MCF 10A (cell line): ENCODE measurements around the gene UAP1L1. TPM values are rescaled to one million over a fixed set of nuclear protein-coding genes. Genes with fewer than 3 reads are reported as not detected.
A peak's percentile ranks its signal among the peaks of the same experiment; 100 is the strongest.

Experiments used
- BruUV-seq: library from RNA; stranded (reverse); fragments of 400-500 nt; replicated peaks from 2 replicates; lab custom pipeline; 2021; lab: Mats Ljungman, UMichigan
- CTCF ChIA-PET: fragments of 300-600 bp; sonication (Branson Sonifier 250); formaldehyde crosslinking; extraction: SDS; loops from one replicate; lab custom pipeline; 2021; ENCODE audit warnings: antibody characterized with exemption, inconsistent platforms; lab: Yijun Ruan, JAX
- POLR2A ChIA-PET: fragments of 300-600, 350-650 bp; sonication (Branson Sonifier 250); formaldehyde crosslinking; extraction: SDS; loops from one replicate; lab custom pipeline; 2020; ENCODE audit warnings: antibody characterized with exemption, inconsistent platforms; lab: Yijun Ruan, JAX
- DNase-seq: peaks from one replicate; pipeline ENCODE4 v3.0.0-alpha.2; 2018; ENCODE audit not compliant: unreplicated experiment
- H3K27ac Mint-ChIP-seq: one replicate; pipeline ENCODE4 v1.8.0; 2022; ENCODE audit warnings: mild to moderate bottlenecking, low read depth, mixed read lengths; ENCODE audit not compliant: unreplicated experiment
- H3K27me3 Mint-ChIP-seq: one replicate; pipeline ENCODE4 v1.8.0; 2022; ENCODE audit warnings: mixed read lengths; ENCODE audit not compliant: insufficient read depth, unreplicated experiment
- H3K36me3 Mint-ChIP-seq: one replicate; pipeline ENCODE4 v1.8.0; 2022; ENCODE audit warnings: mild to moderate bottlenecking, moderate library complexity, mixed read lengths; ENCODE audit not compliant: insufficient read depth, unreplicated experiment
- H3K4me1 Mint-ChIP-seq: one replicate; pipeline ENCODE4 v1.8.0; 2022; ENCODE audit warnings: mixed read lengths; ENCODE audit not compliant: insufficient read depth, unreplicated experiment
- H3K4me3 Mint-ChIP-seq: one replicate; pipeline ENCODE4 v1.8.0; 2022; ENCODE audit warnings: mild to moderate bottlenecking, moderate library complexity, mixed read lengths; ENCODE audit not compliant: unreplicated experiment
- H3K9me3 Mint-ChIP-seq: one replicate; pipeline ENCODE4 v1.8.0; 2022; ENCODE audit warnings: mixed read lengths; ENCODE audit not compliant: unreplicated experiment
- CTCF ChIP-seq: fragments of 200-600 bp; IDR thresholded peaks from one replicate; pipeline ENCODE4 v1.8.0; 2022; ENCODE audit warnings: antibody characterized with exemption, mild to moderate bottlenecking; ENCODE audit not compliant: unreplicated experiment
- intact Hi-C: fragments of 100-400 bp; cut with micrococcal nuclease; formaldehyde crosslinking; loops from 2 replicates; pipeline ENCODE4 v1.14.1; 2022
- total RNA-seq: library from RNA; stranded (reverse); gene quantifications from 2 replicates; pipeline ENCODE4 v1.2.3, GENCODE V29; 2022

Gene UAP1L1
- total RNA-seq, 1 experiment from 2014 or later: 1.0 TPM

GRCh38 chr9:137111788-137112563, 34.7 kb downstream of the UAP1L1 start:
- BruUV-seq: no TSS peak
- CTCF ChIA-PET: interaction anchor here (0.6 kb wide), 1 partner anchor 192 kb away, joined by 3 read pairs; no protein-coding TSS in a partner anchor
- no peaks in the 10 kb centered on the region for H3K9me3 Mint-ChIP-seq
- H3K36me3 Mint-ChIP-seq: peaks cover 17% of the 10 kb centered on the region
- POLR2A ChIA-PET: interaction anchor here (1.7 kb wide), 1 partner anchor 29 kb away, joined by 3 read pairs; no protein-coding TSS in a partner anchor
- no peak overlapping the region for H3K4me3 Mint-ChIP-seq
- H3K27me3 Mint-ChIP-seq: no peaks in the 10 kb centered on the region
- no peaks in the 10 kb centered on the region for H3K4me1 Mint-ChIP-seq
- intact Hi-C loops: no loop called here
- no peak for TF ChIP-seq CTCF
- DNase-seq: no peak
- H3K27ac Mint-ChIP-seq: no peak overlapping the region

- Mint-ChIP-seq H3K36me3 (peaks cover 17% of the 10 kb centered on the region), H3K4me1 (no peaks in the 10 kb centered on the region), H3K4me3 (peak overlapping the region; percentile 62), H3K27me3 (no peaks in the 10 kb centered on the region), H3K27ac (no peak overlapping the region), H3K9me3 (no peaks in the 10 kb centered on the region)
- no peak for TF ChIP-seq CTCF
- CTCF ChIA-PET: interaction anchor here (0.6 to 0.8 kb wide), 2 partner anchors 84 to 531 kb away, joined by 3 read pairs; no protein-coding TSS in a partner anchor
- DNase-seq: no peak
- POLR2A ChIA-PET: interaction anchor here (1.7 kb wide), 1 partner anchor 30 kb away, joined by 3 read pairs; no protein-coding TSS in a partner anchor
- intact Hi-C loops: no loop called here
- BruUV-seq: no TSS peak
These were observed 35.5 kb downstream of the UAP1L1 start for GRCh38 chr9:137112564-137113384.

- ChIA-PET CTCF (interaction anchor here (0.6 to 0.8 kb wide), 2 partner anchors 85 to 530 kb away, joined by 3 read pairs; no protein-coding TSS in a partner anchor), POLR2A (interaction anchor here (1.7 to 2.4 kb wide), 2 partner anchors 27 to 30 kb away, joined by 3 to 12 read pairs; partner anchors contain the start of gene MAN1B1)
- Mint-ChIP-seq H3K4me3 (peak overlapping the region; percentile 62), H3K9me3 (no peaks in the 10 kb centered on the region), H3K36me3 (peaks cover 14% of the 10 kb centered on the region), H3K27me3 (no peaks in the 10 kb centered on the region), H3K27ac (no peak overlapping the region), H3K4me1 (no peaks in the 10 kb centered on the region)
- no peak for TF ChIP-seq CTCF
- BruUV-seq: TSS peak; percentile 37
- DNase-seq: no peak
- intact Hi-C loops: no loop called here
These were observed 36.3 kb downstream of the UAP1L1 start for GRCh38 chr9:137113385-137114159.
